NT2/D1 (cell line): ENCODE measurements around the gene ATAD3C.

ENCODE experiments used
- DNase-seq: peaks from one replicate; pipeline ENCODE4 v3.0.0-alpha.2; 2011; ENCODE audit warnings: low read depth, low spot score
- H3K27me3 ChIP-seq: 2 replicates; pipeline ENCODE4 v1.6.0; 2011; ENCODE audit warnings: mild to moderate bottlenecking; ENCODE audit not compliant: insufficient read length, insufficient read depth
- H3K36me3 ChIP-seq: 2 replicates; pipeline ENCODE4 v1.6.1; 2011; ENCODE audit warnings: mild to moderate bottlenecking, low read length, mixed read lengths; ENCODE audit not compliant: insufficient read depth, insufficient read length
- H3K4me1 ChIP-seq: 2 replicates; pipeline ENCODE4 v1.5.1; 2011; ENCODE audit not compliant: insufficient read depth, insufficient read length
- H3K4me3 ChIP-seq: 2 replicates; pipeline ENCODE4 v1.5.1; 2011; ENCODE audit warnings: low read depth; ENCODE audit not compliant: insufficient read length
- H3K9ac ChIP-seq: 2 replicates; pipeline ENCODE4 v1.6.0; 2011; ENCODE audit warnings: low read depth; ENCODE audit not compliant: insufficient read length
- H3K9me3 ChIP-seq: 2 replicates; pipeline ENCODE4 v1.5.1; 2011; ENCODE audit warnings: mild to moderate bottlenecking, low read length; ENCODE audit not compliant: insufficient read depth
- SUZ12 ChIP-seq: IDR thresholded peaks from 2 replicates; pipeline ENCODE4 v1.6.1; 2011; ENCODE audit not compliant: insufficient read length, insufficient read depth; ENCODE audit errors: extremely low read depth
- YY1 ChIP-seq: IDR thresholded peaks from 2 replicates; pipeline ENCODE4 v1.6.1; 2011; ENCODE audit not compliant: insufficient read length, insufficient read depth
- ZNF274 ChIP-seq: IDR thresholded peaks from 2 replicates; pipeline ENCODE4 v1.6.1; 2011; ENCODE audit warnings: mild to moderate bottlenecking, low read depth, low read length

ATAD3C gene

GRCh38 chr1:1434824-1435105, 14.7 kb upstream of the ATAD3C start:
- Histone ChIP-seq H3K9ac (peak overlapping the region; percentile 82), H3K36me3 (no peaks in the 10 kb centered on the region), H3K9me3 (no peaks in the 10 kb centered on the region), H3K4me3 (peak overlapping the region; percentile 57), H3K4me1 (peaks cover 38% of the 10 kb centered on the region), H3K27me3 (peaks cover 23% of the 10 kb centered on the region)
- DNase-seq = no peak
- TF ChIP-seq ZNF274 = no peak
- no peak for TF ChIP-seq YY1
- no peak for TF ChIP-seq SUZ12

- Histone ChIP-seq H3K36me3 (no peaks in the 10 kb centered on the region), H3K4me3 (peak within 1 kb of the TSS; percentile 57), H3K27me3 (peaks cover 23% of the 10 kb centered on the region), H3K9ac (peak within 1 kb of the TSS; percentile 82), H3K9me3 (no peaks in the 10 kb centered on the region), H3K4me1 (peaks cover 38% of the 10 kb centered on the region)
- DNase-seq = no peak
- no peak for TF ChIP-seq SUZ12
- no peak for TF ChIP-seq YY1
- TF ChIP-seq ZNF274 = no peak
Observed at GRCh38 chr1:1435106-1435903, 14.2 kb upstream of the ATAD3C start, which contains the start of gene VWA1. VWA1 (plus strand) TSS chr1:1435690; CDS start chr1:1435749, 59 bp downstream.

- peaks cover 45% of the 10 kb centered on the region for H3K4me1 ChIP-seq
- TF ChIP-seq ZNF274 = no peak
- TF ChIP-seq SUZ12 = no peak
- peak overlapping the region; percentile 57 for H3K4me3 ChIP-seq
- no peak for DNase-seq
- H3K9me3 ChIP-seq = no peaks in the 10 kb centered on the region
- H3K27me3 ChIP-seq = peaks cover 23% of the 10 kb centered on the region
- H3K9ac ChIP-seq = peak overlapping the region; percentile 72
- H3K36me3 ChIP-seq = no peaks in the 10 kb centered on the region
Observed at GRCh38 chr1:1435911-1436629, 13.4 kb upstream of the ATAD3C start.

GRCh38 chr1:1436630-1437032, 12.9 kb upstream of the ATAD3C start:
- peaks cover 43% of the 10 kb centered on the region for H3K4me1 ChIP-seq
- peaks cover 23% of the 10 kb centered on the region for H3K27me3 ChIP-seq
- DNase-seq = no peak
- H3K36me3 ChIP-seq = no peaks in the 10 kb centered on the region
- no peaks in the 10 kb centered on the region for H3K9me3 ChIP-seq
- no peak overlapping the region for H3K9ac ChIP-seq
- peak overlapping the region; percentile 57 for H3K4me3 ChIP-seq
- TF ChIP-seq SUZ12 (no peak), ZNF274 (no peak), YY1 (no peak)

GRCh38 chr1:1437033-1437903, 12.2 kb upstream of the ATAD3C start:
- DNase-seq = no peak
- peaks cover 42% of the 10 kb centered on the region for H3K4me1 ChIP-seq
- no peaks in the 10 kb centered on the region for H3K36me3 ChIP-seq
- peaks cover 23% of the 10 kb centered on the region for H3K27me3 ChIP-seq
- no peak overlapping the region for H3K4me3 ChIP-seq
- no peak for TF ChIP-seq SUZ12
- no peak for TF ChIP-seq ZNF274
- no peak for TF ChIP-seq YY1
- H3K9me3 ChIP-seq = no peaks in the 10 kb centered on the region
- H3K9ac ChIP-seq = peak overlapping the region; percentile 61

GRCh38 chr1:1437904-1438376, 11.5 kb upstream of the ATAD3C start:
- Histone ChIP-seq H3K36me3 (no peaks in the 10 kb centered on the region), H3K4me3 (no peak overlapping the region), H3K9ac (peak overlapping the region; percentile 61), H3K9me3 (no peaks in the 10 kb centered on the region), H3K4me1 (peaks cover 38% of the 10 kb centered on the region), H3K27me3 (peaks cover 23% of the 10 kb centered on the region)
- no peak for TF ChIP-seq ZNF274
- no peak for TF ChIP-seq SUZ12
- TF ChIP-seq YY1 = no peak
- no peak for DNase-seq
